GM19438 (cell line): ENCODE data around the gene MBP.
"Not testable (repeated sequence)": the region's sequence is repeated elsewhere in the genome, so short reads cannot be mapped to it uniquely, and the experiment has no call there.

ENCODE experiments used
- ATAC-seq: cut with Tn5 transposase; IDR thresholded peaks from one replicate; pipeline ENCODE4 v1.9.1; 2021; ENCODE audit warnings: low read depth; ENCODE audit not compliant: unreplicated experiment

The MBP gene

DNA sequence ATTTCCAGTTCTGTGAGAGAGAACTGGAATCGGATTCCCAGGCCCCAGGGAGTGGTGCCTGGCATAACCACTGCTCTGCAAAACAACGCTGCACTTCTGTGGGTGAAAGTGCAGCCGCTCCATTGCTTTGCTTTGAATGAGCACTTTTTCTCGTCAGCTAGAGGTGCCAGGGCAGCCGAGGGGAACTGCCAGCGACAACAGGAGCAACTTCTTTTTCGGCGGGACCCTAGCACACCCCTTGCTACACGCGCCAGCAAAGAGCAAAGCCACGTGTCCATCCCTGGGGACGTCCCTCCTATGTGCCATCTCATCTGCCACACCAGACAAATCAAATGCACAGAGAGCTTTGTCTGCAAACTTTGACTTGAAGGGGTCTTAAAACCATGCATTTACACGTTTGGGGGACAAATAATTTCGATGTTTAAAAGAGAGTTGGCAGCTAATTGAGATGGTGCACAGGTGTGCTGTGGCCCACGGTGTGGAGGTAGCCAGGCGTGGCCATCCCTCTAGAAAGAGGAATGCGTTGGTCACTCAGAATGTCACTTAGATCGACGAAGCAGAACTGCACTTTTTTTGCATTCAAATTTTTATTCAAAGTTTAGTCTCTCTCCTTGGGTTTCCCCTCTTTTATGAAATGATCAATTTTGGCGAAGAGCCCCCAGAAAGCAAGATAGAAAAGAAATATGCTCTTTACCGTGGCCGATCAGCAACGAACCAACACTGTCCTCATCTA lies 151.8 kb downstream of the MBP start:
- peak; percentile 29 for ATAC-seq

GRCh38 chr18:76979906-76980305 lies 152.7 kb downstream of the MBP start:
- ATAC-seq, result no peak

GRCh38 chr18:76979111-76979751 lies 153.4 kb downstream of the MBP start:
- no peak for ATAC-seq

DNA sequence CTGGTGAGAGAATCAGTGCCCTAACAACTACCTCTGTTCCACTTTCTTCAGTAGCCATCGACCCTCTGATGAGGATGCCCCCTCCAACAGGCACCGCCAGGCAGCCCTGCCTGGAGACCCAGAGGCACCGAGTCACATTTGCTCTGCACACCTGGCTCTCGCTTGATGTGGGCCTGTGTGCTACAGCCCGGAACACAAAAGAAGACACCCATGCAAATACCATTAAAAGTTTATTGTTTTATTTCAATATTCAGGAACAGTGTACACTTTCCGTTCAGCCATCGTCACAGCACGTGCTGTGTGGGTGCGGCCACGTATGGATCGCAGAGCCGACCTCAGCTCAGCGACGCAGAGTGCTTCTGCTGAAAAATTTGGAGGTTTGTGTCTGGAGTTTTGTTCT lies 154.0 kb downstream of the MBP start:
- no peak for ATAC-seq

DNA sequence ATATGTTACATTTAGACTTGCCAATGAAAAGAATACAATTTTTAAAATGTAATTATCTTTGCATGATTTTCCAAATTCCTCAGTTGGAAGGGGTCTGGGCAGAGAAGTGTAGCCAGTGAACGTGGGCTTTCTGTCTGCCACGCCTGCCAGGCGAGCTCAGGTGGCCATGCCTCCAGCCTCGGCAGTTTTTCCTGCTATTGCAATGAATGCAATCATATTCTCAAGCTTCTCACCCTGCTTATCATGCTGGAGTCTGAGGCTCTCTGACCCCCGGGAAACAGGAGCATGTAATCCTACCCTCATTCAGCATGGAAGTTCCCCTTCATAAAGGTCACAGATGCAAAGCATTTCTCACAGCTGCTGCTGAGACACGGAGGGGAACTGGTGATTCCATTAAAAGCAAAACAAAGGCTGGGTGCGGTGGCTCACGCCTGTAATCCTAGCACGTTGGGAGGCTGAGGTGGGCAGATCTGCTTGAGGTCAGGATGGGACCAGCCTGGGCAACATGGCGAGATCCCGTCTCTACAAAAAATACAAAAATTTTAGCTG lies 154.8 kb downstream of the MBP start:
- ATAC-seq, result no peak

- ATAC-seq, result no peak
Observed at GRCh38 chr18:76977108-76977621, 155.4 kb downstream of the MBP start.

GRCh38 chr18:76975577-76976110 lies 156.9 kb downstream of the MBP start:
- ATAC-seq, result no peak

DNA sequence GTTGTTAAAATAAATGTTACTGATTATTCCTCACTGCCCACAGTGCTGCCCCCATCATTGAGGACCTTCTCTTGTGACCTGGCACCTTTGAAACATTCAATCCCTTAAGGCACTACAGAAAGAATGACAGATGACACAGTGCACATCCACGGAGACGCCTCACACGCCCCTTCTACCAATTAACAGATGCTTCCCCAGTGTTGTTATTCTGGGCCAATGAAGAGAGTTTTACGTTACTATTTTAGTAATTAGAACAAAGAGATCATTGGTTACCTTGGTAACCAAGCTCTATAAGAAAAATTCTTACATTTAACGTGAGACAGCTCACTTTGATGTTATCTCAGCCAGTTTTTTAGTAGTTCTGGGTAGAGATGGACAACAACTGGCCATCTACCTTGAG lies 158.2 kb downstream of the MBP start:
- ATAC-seq, result no peak

DNA sequence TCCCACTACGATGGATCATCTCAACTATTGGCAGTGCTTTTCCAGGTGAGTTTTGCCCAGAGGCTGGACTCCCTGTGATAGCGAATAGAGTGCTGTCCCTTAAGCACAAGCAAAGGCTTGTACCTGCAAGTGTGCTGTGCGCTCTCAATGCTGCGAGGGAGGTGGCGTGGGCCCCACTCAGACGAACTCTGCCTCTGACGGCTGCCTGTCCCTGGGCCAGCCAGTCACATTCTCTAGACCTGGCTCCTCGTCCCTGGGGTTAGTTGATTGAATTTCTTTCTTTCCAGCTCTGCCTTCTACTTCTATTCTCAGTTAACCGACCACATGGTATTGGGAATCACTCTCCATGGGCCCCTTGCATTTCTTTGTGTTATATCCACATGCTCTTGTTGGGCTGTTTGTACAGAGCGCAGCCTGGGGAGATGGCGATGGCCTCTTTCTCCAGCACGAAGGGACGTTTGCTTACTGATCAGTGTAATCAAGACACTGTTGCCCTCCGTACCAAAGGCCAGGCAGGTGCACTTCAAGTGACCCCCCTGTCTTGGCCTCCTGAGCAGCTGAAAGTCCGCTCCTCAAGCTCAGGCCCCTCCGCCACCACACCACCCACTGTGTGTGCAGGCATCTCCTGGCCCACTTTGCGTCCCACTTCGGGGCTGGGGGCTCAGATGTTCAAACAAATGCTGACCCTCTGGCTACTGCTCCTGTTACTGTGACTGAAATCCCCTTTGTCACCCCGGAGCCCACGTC lies 158.9 kb downstream of the MBP start:
- no peak for ATAC-seq

DNA sequence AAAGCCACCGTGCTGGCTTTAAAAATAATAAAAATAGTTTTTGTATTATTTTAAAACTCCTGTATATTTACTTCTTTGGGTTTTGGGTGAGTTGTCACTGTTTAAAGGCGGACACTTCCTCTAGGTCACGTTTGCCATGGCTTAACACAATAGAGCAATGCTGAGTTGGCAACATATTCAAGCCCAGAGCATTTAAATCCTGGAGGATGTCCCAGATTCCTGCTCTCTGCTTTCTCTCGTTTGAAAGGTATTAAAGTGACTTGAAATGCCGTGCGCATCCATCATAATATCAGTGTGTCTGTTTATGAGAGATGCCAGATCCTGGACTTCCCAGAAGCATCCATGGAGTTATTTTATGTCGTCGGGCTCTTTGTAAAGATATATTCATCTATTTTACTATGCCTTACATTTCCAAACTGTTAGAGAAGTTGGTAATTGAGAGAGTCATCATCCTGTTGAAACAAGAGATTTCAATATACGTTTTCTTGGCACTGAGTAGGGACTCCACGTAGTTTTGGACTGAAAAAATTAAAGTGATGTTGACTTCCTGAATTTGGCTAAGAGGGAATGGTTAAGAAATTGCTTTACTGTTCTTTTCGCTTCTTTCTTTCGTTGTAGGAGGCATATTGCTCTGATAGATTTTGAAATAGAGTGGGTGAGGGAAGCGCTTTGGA lies 159.6 kb downstream of the MBP start:
- ATAC-seq, result no peak

GRCh38 chr18:76972241-76972640 lies 160.3 kb downstream of the MBP start:
- no peak for ATAC-seq

- no peak for ATAC-seq
Observed at GRCh38 chr18:76970770-76971559, 161.6 kb downstream of the MBP start.

DNA sequence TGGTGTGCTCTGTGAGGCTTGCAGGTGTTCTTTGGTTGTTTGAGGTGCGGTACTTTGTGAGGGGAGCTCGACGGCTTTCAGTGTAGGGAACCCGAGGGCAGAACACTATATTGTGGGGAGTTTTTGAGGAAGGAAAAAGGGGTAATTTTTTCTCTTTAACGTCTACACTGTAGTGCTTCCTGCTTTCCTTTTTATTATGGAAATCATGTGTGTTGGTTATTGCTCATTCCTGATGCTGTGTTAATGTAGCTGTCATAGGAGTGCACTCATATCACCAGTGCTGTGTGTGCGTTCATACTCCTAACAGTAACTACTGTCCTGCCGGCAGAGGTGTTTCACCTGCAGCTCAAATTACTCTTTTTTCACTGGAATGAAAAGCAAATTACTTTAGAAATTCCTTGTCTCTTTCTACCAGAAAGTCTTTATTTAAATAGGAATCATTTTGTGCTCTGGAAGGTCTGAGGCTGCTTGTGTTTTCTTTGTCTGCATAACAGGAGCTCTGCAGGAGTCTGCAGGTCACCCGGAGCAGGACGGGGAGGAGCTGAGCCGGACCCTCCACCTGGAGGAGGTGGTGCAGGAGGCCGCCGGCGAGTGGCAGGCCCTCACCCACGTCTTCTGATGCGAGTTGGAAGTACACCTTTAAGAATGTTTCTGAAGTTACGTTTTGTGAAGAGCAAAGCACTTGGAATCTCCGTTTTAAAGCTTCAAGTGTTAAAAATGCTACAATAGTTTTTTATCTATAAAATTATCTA lies 164.7 kb downstream of the MBP start:
- ATAC-seq, result no peak

DNA sequence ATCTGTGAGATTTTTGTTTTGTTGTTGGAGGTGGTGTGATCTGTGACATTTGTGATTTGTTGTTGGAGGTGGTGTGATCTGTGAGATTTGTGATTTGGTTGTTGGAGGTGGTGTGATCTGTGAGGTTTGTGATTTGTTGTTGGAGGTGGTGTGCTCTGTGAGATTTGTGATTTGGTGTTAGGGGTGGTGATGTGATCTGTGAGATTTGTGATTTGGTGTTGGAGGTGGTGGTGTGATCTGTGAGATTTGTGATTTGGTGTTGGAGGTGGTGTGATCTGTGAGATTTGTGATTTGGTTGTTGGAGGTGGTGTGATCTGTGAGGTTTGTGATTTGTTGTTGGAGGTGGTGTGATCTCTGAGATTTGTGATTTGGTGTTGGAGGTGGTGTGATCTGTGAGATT lies 165.3 kb downstream of the MBP start:
- not testable (repeated sequence) for ATAC-seq

- ATAC-seq, result peak; percentile 75
Observed at GRCh38 chr18:76965555-76966151, 166.9 kb downstream of the MBP start.

DNA sequence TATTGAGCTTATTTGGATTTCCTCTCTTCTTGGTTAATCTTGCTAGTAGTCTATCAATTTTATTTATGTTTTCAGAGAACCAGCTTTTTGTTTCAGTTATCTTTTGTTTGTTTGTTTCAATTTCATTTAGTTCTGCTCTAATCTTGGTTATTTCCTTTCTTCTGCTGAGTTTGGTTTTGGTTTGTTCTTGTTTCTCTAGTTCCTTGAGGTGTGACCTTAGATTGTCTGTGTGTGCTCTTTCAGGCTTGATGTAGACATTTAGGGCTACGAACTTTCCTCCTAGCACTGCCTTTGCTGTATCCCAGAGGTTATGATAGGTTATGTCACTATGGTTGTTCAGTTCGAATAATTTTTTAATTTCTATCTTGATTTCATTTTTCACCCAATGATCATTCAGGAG lies 168.6 kb downstream of the MBP start:
- ATAC-seq, result no peak

DNA sequence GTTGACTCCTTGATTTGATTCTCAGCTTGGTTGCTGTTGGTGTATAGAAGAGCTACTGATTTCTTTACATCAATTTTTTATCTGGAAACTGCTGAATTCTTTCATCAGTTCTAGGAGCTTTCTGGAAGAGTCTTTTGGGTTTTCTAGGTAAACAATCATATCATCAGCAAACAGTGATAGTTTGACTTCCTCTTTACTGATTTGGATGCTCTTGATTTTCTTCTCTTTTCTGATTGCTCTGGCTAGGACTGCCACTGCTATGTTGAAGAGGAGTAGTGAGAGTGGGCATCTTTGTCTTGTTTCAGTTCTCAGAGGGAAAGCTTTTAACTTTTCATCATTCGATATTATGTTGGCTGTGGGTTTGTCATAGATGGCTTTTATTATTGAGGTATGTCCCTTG lies 169.7 kb downstream of the MBP start:
- no peak for ATAC-seq

DNA sequence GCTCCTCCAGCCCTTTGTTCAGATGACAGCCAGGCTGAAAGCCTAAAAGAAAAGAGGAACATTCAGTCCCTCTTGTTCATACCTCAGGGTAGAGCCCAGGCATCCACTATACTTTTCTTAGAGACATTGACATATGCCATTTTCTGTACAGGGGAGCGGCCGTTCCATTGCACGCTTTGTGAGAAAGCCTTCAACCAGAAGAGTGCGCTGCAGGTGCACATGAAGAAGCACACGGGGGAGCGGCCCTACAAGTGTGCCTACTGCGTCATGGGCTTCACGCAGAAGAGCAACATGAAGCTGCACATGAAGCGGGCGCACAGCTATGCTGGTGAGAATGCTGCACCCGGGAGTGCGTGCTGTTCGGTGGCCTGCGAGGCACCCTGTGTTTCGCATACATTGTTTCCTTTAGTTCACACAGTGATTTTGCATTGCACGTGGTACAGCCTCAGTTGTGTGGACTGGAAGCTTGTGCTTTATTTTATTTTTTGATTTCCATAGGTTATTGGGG lies 172.0 kb downstream of the MBP start:
- no peak for ATAC-seq
